Esophagus (tissue), 2 donors: Measurements from ENCODE around the gene TRIM17. TPM values are rescaled to one million over a fixed set of nuclear protein-coding genes. Genes with fewer than 3 reads are reported as not detected.

Experiments
- H3K27ac ChIP-seq, 2 donors: one replicate each; pipeline ENCODE4 v1.5.1; 2013; ENCODE audit warnings: low read depth in 2 of 2, mild to moderate bottlenecking in 2 of 2, inconsistent platforms in 1 of 2, low read length in 1 of 2, moderate library complexity in 1 of 2
- H3K27me3 ChIP-seq, 2 donors: one replicate each; pipeline ENCODE4 v1.6.1; 2013; ENCODE audit warnings: low read length in 2 of 2, control low read depth in 1 of 2, mild to moderate bottlenecking in 1 of 2; ENCODE audit not compliant: insufficient read depth in 2 of 2, control insufficient read depth in 1 of 2
- H3K36me3 ChIP-seq, 2 donors: one replicate each; pipeline ENCODE4 v1.6.1; 2013; ENCODE audit warnings: low read length in 1 of 2; ENCODE audit not compliant: control insufficient read depth in 2 of 2, insufficient read depth in 2 of 2
- H3K4me1 ChIP-seq, 2 donors: one replicate each; pipeline ENCODE4 v1.6.1; 2013; ENCODE audit warnings: low read length in 1 of 2; ENCODE audit not compliant: control insufficient read depth in 2 of 2, insufficient read depth in 2 of 2
- H3K4me3 ChIP-seq, 2 donors: one replicate each; pipeline ENCODE4 v1.5.1; 2013; ENCODE audit warnings: low read length in 2 of 2, mild to moderate bottlenecking in 2 of 2, low read depth in 1 of 2, moderate library complexity in 1 of 2
- H3K9me3 ChIP-seq, 2 donors: one replicate each; pipeline ENCODE4 v1.6.1; 2013; ENCODE audit warnings: mild to moderate bottlenecking in 2 of 2, low read depth in 1 of 2, low read length in 1 of 2, moderate library complexity in 1 of 2; ENCODE audit not compliant: control insufficient read depth in 2 of 2, insufficient read depth in 1 of 2
- WGBS, 2 donors: extraction: QIAGEN DNeasy Blood & Tissue Kit; methylation state at CpG; one replicate each; pipeline ENCODE4 v1.1.7; 2013; 5-methylcytosine and 5-hydroxymethylcytosine counted together
- polyA plus RNA-seq, 2 donors: library from polyadenylated mRNA; stranded (reverse); fragments of 200-250 nt; gene quantifications; one replicate each; pipeline ENCODE4 v1.2.3, GENCODE V29; 2013
- donor health status: healthy with polysubstance abuse.
- donor health status: Bipolar disorder and iron deficiency.

Gene TRIM17
- polyA plus RNA-seq, 2 donors, result 1.1 to 1.8 TPM

GRCh38 chr1:228405200-228405978 lies 11.3 kb downstream of the TRIM17 start:
- Histone ChIP-seq H3K36me3 (peaks cover 0 to 18% of the 10 kb centered on the region in 2 donors), H3K27ac (peak overlapping the region in 1 of 2 donors; percentile 42), H3K4me3 (peak overlapping the region; percentile 92 to 98), H3K27me3 (no peaks in the 10 kb centered on the region), H3K9me3 (no peaks in the 10 kb centered on the region), H3K4me1 (peaks cover 12 to 28% of the 10 kb centered on the region in 2 donors)
- WGBS, 2 donors, result 17 to 20% methylated on average over 11 of the region's 11 CpGs

- Histone ChIP-seq H3K36me3 (peaks cover 0 to 21% of the 10 kb centered on the region in 2 donors), H3K4me1 (peaks cover 12 to 26% of the 10 kb centered on the region in 2 donors), H3K27ac (peak overlapping the region in 1 of 2 donors; percentile 53), H3K27me3 (no peaks in the 10 kb centered on the region), H3K9me3 (no peaks in the 10 kb centered on the region), H3K4me3 (peak overlapping the region; percentile 4 to 92)
- WGBS, 2 donors, result 73% methylated on average over 3 of the region's 3 CpGs
Measured at GRCh38 chr1:228404107-228404720, 12.4 kb downstream of the TRIM17 start.

- no peaks in the 10 kb centered on the region for H3K27me3 ChIP-seq
- peaks cover 0 to 28% of the 10 kb centered on the region in 2 donors for H3K36me3 ChIP-seq
- peak overlapping the region in 1 of 2 donors; percentile 45 for H3K27ac ChIP-seq
- H3K4me1 ChIP-seq, result peaks cover 12 to 26% of the 10 kb centered on the region in 2 donors
- H3K4me3 ChIP-seq, result no peak overlapping the region
- WGBS, 2 donors, result 93 to 94% methylated on average over 9 of the region's 9 CpGs
- H3K9me3 ChIP-seq, result no peaks in the 10 kb centered on the region
Measured at GRCh38 chr1:228403231-228403631, 13.4 kb downstream of the TRIM17 start.

GRCh38 chr1:228402641-228403025 lies 14.0 kb downstream of the TRIM17 start:
- H3K36me3 ChIP-seq, result peaks cover 0 to 28% of the 10 kb centered on the region in 2 donors
- H3K27ac ChIP-seq, result peak overlapping the region; percentile 18 to 67
- H3K9me3 ChIP-seq, result no peaks in the 10 kb centered on the region
- H3K4me3 ChIP-seq, result no peak overlapping the region
- peaks cover 12 to 26% of the 10 kb centered on the region in 2 donors for H3K4me1 ChIP-seq
- 72 to 83% methylated on average over 5 of the region's 5 CpGs for WGBS, 2 donors
- H3K27me3 ChIP-seq, result no peaks in the 10 kb centered on the region

GRCh38 chr1:228401782-228402640 lies 14.7 kb downstream of the TRIM17 start:
- no peaks in the 10 kb centered on the region for H3K9me3 ChIP-seq
- H3K4me3 ChIP-seq, result no peak overlapping the region
- H3K27me3 ChIP-seq, result no peaks in the 10 kb centered on the region
- H3K4me1 ChIP-seq, result peaks cover 10 to 23% of the 10 kb centered on the region in 2 donors
- H3K36me3 ChIP-seq, result peaks cover 1 to 33% of the 10 kb centered on the region in 2 donors
- H3K27ac ChIP-seq, result peak overlapping the region; percentile 18 to 67
- WGBS, 2 donors, result 92 to 95% methylated on average over 14 of the region's 14 CpGs

- H3K27me3 ChIP-seq, result no peaks in the 10 kb centered on the region
- H3K9me3 ChIP-seq, result no peaks in the 10 kb centered on the region
- H3K4me1 ChIP-seq, result peaks cover 10 to 22% of the 10 kb centered on the region in 2 donors
- no peak overlapping the region for H3K4me3 ChIP-seq
- H3K27ac ChIP-seq, result no peak overlapping the region
- peaks cover 12 to 42% of the 10 kb centered on the region in 2 donors for H3K36me3 ChIP-seq
- WGBS, 2 donors, result 91% methylated on average over 16 to 19 of the region's 19 CpGs
Measured at GRCh38 chr1:228400692-228401454, 15.8 kb downstream of the TRIM17 start.

GRCh38 chr1:228400237-228400651 lies 16.4 kb downstream of the TRIM17 start:
- peaks cover 6 to 15% of the 10 kb centered on the region in 2 donors for H3K4me1 ChIP-seq
- H3K36me3 ChIP-seq, result peaks cover 12 to 45% of the 10 kb centered on the region in 2 donors
- no peaks in the 10 kb centered on the region for H3K9me3 ChIP-seq
- no peaks in the 10 kb centered on the region for H3K27me3 ChIP-seq
- H3K27ac ChIP-seq, result no peak overlapping the region
- 88 to 91% methylated on average over 11 of the region's 11 CpGs for WGBS, 2 donors
- no peak overlapping the region for H3K4me3 ChIP-seq

GRCh38 chr1:228399531-228400236 lies 17.0 kb downstream of the TRIM17 start:
- no peak overlapping the region for H3K4me3 ChIP-seq
- no peaks in the 10 kb centered on the region for H3K27me3 ChIP-seq
- H3K9me3 ChIP-seq, result no peaks in the 10 kb centered on the region
- H3K36me3 ChIP-seq, result peaks cover 12 to 50% of the 10 kb centered on the region in 2 donors
- 92 to 93% methylated on average over 14 of the region's 14 CpGs for WGBS, 2 donors
- no peak overlapping the region for H3K27ac ChIP-seq
- H3K4me1 ChIP-seq, result peaks cover 5 to 13% of the 10 kb centered on the region in 2 donors
